CD4-positive, alpha-beta T cell treated with Interleukin-1 beta for 1 hour (primary cell): ENCODE measurements around the gene HMCES.

ENCODE experiments used
- DNase-seq, 2 donors: peaks; one replicate each; pipeline ENCODE4 v3.0.0-alpha.2; 2020 to 2022

The HMCES gene

DNA sequence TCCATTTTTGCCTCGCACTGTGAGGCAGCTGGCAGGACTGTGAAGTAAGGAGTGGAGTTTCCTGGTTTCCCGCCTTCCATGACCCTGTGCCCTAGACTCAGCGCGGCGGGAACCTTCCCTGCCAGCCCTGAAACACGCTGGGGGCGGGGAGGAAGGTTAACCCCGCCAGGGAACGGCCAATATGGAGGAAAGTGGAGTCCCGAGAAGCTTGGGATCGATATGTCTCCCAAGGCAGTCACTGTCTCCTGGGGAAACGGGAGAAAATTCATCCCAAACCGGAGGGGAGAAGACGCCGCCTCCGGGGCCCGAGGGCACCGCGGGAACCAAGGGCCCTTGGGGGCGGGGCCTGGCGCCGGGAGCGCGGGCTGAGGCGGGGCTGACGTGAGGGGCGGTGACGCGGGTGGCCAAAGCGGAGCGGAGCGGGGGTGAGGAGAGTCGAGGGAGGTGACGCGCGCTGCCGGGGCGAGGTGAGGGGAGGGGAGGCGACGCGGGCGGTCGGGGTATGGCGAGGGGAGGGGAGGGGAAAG is at the start of gene HMCES:
HMCES (plus strand) TSS at position 432 of the 527 bp plus-strand sequence. CDS start 863 bp downstream, outside the sequence.
- peak; percentile 94 to 95 for DNase-seq

DNA sequence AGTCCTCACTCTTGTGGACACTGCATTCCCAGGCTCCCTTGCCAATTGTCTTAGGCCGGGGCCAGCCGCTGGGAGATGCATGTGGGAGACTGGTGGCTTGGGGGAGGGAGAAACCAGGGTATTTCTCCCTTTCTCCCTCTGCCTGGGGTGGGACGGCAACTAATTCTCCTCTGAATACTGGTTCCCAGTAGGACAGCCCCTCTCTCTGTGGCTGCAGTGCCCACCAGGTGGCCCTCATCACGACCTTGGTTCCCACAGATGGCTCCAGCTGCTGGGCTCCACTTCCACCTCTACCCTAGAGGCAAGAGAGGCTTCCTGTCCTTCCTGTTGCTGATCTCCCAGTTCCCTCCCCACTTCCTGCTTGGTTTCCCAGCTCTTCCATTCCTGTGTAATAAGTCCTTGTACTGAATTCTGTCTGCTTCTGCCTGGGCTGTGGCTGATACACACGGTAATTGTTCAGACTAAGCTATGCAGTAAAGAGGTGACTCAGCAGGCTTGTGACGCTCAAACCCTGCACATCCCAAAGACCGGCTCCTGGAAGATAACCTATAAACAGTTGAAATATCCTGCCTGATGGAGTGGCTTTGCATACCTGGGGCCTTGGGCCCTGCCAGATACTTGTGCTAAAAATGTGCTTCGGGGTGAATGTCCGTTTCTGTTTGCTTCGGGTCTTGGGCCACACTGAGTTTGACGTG is 49.6 kb upstream of the HMCES start:
- DNase-seq = no peak

DNA sequence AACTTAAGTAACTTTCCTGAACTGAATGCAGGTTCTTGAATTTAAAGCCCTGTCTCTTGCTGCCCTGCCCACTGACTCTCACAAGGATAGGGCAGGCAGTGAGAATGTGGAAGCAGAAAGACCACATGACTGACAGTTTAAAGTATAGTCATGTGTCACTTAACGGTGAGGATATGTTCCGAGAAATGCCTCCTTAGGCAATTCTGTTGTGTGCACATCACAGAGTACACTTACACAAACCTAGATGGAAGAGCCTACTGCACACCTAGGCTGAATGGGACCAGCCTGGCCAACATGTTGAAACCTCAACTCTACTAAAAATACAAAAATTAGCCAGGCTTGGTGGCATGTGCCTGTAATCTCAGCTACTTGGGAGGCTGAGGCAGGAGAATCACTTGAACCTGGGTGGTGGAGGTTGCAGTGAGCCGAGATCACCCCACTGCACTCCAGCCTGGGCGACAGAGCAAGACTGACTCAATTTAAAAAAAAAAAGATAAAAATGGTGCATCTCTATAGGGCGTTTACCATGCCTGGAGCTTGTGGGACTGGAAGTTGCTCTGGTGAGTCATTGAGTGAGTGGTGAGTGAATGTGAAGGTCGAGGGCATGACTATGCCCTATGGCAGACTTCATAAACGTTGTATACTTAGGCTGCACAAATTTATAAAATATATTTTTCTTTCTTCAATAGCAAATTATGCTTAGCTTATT is 48.2 kb upstream of the HMCES start:
- peak in 1 of 2 donors; percentile 66 for DNase-seq

DNA sequence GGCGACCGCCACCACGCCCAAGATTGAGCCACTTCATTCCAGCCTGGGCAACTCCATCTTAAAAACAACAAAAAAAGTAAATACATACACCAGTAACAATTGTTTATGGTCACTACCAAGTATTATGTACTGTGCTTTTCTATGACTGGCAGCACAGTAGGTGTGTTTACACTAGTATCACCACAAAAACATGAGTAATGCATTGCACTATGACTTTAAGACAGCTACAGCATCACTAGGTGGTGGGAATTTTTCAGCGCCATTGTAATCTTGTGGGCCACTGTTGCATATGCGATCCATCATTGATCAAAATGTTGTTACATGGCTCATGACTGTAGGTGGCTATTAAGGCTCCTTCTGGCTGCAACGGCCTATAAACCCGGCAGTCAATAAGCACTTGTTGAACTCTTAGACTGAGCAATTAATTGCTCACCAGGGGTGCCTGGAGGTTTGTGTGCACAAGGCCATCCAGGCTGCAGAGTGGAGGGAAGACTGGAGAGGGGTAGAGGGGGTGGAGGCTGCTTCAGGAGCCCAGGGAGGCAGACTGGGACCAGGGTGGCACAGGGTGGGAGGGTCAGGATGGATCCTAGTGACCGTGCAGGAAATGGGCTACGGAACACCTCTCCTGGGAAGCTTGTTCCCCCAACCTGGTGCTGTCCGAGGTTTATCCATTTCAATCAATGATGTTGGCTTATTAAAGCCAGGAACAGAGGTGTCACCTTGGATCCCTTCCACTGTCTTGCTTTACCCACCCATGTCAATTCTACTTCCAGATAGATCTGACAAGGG is 47.1 kb upstream of the HMCES start:
- no peak for DNase-seq

- peak; percentile 28 to 87 for DNase-seq
Observed at GRCh38 chr3:129233538-129233937, 45.1 kb upstream of the HMCES start.

- no peak for DNase-seq
Observed at GRCh38 chr3:129234441-129234840, 44.2 kb upstream of the HMCES start.

GRCh38 chr3:129235344-129235917 is 43.2 kb upstream of the HMCES start:
- DNase-seq = no peak

GRCh38 chr3:129238945-129239705 is 39.5 kb upstream of the HMCES start:
- peak; percentile 24 to 60 for DNase-seq

DNA sequence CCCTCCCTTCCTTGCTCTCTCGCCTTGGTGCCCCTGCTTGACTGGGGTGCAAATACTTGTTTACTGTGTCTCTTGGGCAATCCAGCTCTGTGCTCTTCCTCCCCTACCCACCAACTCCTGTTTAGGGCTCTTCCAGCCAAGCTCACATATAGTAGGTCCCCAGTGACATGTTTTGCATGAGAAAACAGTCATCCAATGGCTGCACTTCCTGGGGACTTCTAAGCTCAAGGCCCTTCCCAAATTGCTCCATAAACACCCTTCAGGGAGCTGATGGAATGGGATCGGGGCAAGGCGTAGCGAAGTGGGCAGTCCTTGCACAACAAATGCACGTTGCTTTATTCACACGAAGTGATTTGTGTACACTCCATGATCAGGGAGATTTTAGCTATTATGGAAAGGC is 38.7 kb upstream of the HMCES start:
- no peak for DNase-seq

GRCh38 chr3:129240436-129240835 is 38.2 kb upstream of the HMCES start:
- DNase-seq = peak in 1 of 2 donors; percentile 24

- DNase-seq = no peak
Observed at GRCh38 chr3:129245141-129245540, 33.5 kb upstream of the HMCES start.

DNA sequence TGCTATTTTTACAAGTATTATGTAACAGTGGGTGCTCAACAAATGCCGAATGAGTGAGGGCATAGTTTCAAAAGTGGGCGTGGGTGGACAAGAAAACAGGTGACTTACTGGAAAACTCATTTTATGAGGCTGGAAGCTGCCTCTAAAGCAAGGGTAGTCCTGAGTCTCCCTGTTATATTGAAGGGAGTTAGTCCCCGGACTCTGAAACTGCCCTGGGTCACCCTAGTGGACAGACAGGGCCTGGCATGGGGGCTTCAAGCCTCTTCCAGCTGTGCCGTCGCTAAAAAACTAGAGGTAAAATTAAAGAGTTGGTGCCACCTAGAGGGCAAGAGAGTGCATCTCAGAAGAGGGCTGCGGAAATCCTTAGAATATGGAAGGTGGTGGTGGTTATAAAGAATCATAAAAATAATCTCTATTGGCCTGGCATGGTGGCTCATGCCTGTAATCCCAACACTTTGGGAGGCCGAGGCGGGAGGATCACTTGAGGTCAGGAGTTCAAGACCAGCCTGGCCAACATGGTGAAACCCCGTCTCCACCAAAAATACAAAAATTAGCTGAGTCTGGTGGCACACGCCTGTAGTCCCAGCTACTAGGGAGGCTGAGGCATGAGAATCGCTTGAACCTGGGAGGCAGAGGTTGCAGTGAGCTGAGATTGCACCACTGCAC is 32.9 kb upstream of the HMCES start:
- DNase-seq = peak; percentile 85

GRCh38 chr3:129246636-129247035 is 32.0 kb upstream of the HMCES start:
- no peak for DNase-seq

DNA sequence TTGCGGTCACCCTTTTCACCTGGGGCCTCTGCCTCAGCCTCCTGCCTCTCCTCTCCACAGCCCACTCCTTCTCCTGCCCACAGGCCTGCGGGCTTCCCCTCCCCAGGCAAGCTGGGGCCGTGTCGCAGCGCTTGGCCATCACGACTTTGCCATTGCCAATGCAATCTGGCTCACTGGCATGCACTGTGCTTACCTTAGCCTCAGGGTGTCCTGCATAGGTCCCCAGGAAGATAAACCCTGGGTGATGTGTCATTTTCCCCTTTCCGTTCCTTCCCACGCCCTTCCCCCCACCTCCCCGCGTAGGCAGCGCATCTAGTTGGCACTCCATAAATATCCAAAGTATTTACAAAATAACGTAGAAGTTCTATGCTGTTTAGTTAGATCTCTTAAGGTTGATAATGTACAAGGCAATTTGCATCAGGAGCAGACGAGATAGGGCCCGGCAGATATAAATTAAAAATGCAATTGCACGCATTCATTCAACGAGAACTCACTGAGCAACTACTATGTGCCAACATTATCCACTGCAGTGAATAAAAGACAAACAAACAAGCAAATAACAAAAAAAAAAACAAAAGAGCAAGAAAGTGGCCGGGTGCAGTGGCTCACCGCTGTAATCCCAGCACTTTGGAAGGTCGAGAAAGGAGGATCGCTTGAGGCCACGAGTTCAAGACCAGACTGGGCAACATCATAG is 30.2 kb upstream of the HMCES start:
- DNase-seq = no peak

DNA sequence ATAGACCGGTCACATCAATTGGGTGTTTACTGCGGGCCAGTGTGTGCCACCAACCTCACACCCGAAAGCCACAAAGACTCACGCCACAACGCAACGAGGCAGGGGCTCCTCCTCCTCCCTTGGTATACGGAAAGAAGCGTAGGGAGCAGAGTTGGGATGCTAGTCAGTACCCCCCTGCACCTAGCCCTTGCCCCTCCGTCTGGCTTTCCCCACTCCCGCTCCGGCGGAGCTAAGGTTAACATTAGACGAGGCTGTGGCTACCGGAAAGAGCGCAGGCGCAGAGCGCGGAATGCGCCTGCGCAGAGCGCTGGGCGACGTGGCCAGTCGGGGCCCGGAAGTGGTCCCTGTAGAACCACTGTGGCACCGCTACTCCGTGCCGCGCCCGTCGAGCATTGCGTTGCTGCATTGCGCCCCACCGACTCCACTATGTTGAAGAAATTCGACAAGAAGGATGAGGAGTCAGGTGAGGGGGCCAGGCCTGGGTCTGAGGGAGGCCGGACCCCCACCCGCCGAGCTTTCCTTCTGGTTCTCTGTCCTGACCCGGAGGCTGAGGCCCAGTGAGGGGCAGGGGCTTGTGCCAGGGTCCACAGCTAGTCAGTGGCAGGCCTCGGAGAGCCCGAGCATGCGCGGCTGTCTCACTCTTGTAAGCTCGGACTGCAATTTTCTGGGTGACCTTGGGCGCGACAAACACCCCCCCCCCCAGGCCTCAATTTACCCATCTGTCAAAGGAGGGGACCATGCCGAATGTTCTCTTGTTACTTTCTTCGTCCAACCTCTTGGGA is 29.2 kb upstream of the HMCES start, which contains the start of gene COPG1:
COPG1 (plus strand) TSS at position 323 of the 782 bp plus-strand sequence; CDS start at position 427, 104 bp downstream.
- DNase-seq = peak; percentile 91 to 92

DNA sequence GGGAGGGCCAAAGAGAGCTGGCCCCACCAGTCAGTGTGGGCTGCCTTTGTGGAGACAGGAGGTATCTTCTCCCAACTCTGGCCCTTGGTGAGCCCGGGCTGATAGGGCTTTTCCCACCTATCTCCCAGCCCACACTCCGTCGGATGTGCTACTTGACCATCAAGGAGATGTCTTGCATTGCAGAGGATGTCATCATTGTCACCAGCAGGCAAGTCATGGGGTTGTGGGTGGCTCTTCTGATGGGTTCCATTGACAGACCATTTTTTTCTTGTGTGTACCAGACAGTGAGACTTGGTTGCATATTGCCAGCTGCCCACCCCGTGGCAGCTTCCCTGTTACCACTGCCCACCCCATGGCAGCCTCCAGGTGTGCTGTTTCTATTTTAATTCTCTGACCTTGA is 25.9 kb upstream of the HMCES start:
- DNase-seq = no peak

DNA sequence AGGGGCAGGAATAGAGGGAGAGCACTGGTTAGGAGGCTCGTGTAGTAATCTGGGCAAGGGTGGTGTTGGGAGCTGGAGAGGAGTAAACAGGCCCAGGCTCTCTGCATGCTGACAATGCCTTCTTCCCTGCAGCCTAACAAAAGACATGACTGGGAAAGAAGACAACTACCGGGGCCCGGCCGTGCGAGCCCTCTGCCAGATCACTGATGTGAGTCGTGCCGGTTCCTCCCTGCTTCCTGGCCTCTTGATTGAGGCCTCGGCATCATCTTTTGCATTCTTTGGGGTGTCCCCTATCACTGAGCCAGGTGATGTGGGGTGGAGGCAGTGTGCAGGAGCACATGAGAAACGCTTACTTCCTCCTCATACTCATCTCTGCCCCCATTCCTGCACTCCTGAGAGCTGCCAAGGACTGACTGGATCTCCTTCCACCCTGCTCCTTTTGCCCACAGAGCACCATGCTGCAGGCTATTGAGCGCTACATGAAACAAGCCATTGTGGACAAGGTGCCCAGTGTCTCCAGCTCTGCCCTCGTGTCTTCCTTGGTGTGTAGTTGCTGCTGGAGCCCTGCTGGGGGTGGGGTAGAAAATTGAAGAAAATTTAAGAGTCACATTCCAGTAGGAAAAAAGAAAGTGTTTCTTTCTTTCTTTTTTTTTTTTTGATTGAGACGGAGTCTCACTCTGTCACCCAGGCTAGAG is 24.0 kb upstream of the HMCES start:
- DNase-seq = no peak

- DNase-seq = no peak
Observed at GRCh38 chr3:129256270-129256669, 22.4 kb upstream of the HMCES start.

- DNase-seq = no peak
Observed at GRCh38 chr3:129257609-129258008, 21.1 kb upstream of the HMCES start.
